Fibroblast of pulmonary artery (primary cell): ENCODE data around the gene POGLUT2.

Experiments
- DNase-seq: peaks from one replicate; pipeline ENCODE4 v3.0.0-alpha.2; 2010; ENCODE audit warnings: low read depth
- H3K4me3 ChIP-seq: replicated peaks from 2 replicates; pipeline ENCODE4 v1.5.1; 2011; ENCODE audit warnings: low read depth, mild to moderate bottlenecking, control low read depth, low read length, moderate library complexity
- TF ChIP-seq, protein P1 (sequence below): IDR thresholded peaks from 2 replicates; pipeline ENCODE4 v1.5.1; 2011; ENCODE audit warnings: mild to moderate bottlenecking, control low read depth, low read length, inconsistent platforms; ENCODE audit errors: missing control alignments

The POGLUT2 gene

GRCh38 chr13:102774214-102774568, 24.6 kb downstream of the POGLUT2 start:
- no peak for DNase-seq
- peak overlapping the region; percentile 82 for H3K4me3 ChIP-seq

GRCh38 chr13:102773441-102774213, 25.1 kb downstream of the POGLUT2 start, which contains the start of gene TEX30:
Gene TEX30, minus strand, starts transcription at chr13:102773786. Its CDS starts 3,760 bp downstream, at chr13:102770026.
- peak; percentile 84 for DNase-seq
- H3K4me3 ChIP-seq, result peak within 1 kb of the TSS; percentile 82
- TF ChIP-seq, protein P1, sequence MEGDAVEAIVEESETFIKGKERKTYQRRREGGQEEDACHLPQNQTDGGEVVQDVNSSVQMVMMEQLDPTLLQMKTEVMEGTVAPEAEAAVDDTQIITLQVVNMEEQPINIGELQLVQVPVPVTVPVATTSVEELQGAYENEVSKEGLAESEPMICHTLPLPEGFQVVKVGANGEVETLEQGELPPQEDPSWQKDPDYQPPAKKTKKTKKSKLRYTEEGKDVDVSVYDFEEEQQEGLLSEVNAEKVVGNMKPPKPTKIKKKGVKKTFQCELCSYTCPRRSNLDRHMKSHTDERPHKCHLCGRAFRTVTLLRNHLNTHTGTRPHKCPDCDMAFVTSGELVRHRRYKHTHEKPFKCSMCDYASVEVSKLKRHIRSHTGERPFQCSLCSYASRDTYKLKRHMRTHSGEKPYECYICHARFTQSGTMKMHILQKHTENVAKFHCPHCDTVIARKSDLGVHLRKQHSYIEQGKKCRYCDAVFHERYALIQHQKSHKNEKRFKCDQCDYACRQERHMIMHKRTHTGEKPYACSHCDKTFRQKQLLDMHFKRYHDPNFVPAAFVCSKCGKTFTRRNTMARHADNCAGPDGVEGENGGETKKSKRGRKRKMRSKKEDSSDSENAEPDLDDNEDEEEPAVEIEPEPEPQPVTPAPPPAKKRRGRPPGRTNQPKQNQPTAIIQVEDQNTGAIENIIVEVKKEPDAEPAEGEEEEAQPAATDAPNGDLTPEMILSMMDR, result no peak

More at GRCh38 chr13:102774214-102774568, 24.6 kb downstream of the POGLUT2 start:
- TF ChIP-seq, protein P1, result no peak

GRCh38 chr13:102772042-102772425, 26.7 kb downstream of the POGLUT2 start:
- no peak overlapping the region for H3K4me3 ChIP-seq
- TF ChIP-seq, protein P1, result no peak

GRCh38 chr13:102771298-102772041, 27.3 kb downstream of the POGLUT2 start:
- no peak overlapping the region for H3K4me3 ChIP-seq
- DNase-seq, result no peak
- TF ChIP-seq, protein P1, result no peak

More at GRCh38 chr13:102772042-102772425, 26.7 kb downstream of the POGLUT2 start:
- no peak for DNase-seq

GRCh38 chr13:102770435-102770834, 28.3 kb downstream of the POGLUT2 start:
- peak; percentile 13 for DNase-seq
- no peak overlapping the region for H3K4me3 ChIP-seq
- TF ChIP-seq, protein P1, result no peak

GRCh38 chr13:102769679-102770078, 29.1 kb downstream of the POGLUT2 start:
- TF ChIP-seq, protein P1, result peak; percentile 8
- H3K4me3 ChIP-seq, result no peak overlapping the region
- peak; percentile 31 for DNase-seq
